ENCODE results near the gene GTF3A. TPM values are rescaled to one million over a fixed set of nuclear protein-coding genes. Genes with fewer than 3 reads are reported as not detected.

Gene GTF3A
- total RNA-seq, 4 donors from 2014 or later: 179 to 304 (median 242) TPM

- peak in 1 of 2 donors; percentile 45 for DNase-seq
- H3K36me3 ChIP-seq: no peaks in the 10 kb centered on the region
- peak; percentile 25 to 49 (median 45) for TF ChIP-seq CTCF (IDR thresholded peaks at IDR 0.05 in 4 of 5, conservative IDR thresholded peaks at IDR 0.05 in 1 of 5)
- no peak for TF ChIP-seq POLR2A (IDR thresholded peaks at IDR 0.05)
- in situ Hi-C loops (cut with MboI; ENCODE audit: low sequenced_read_pairs in 4 of 4): loop anchor here in 2 of 4 donors (5.0 to 10.0 kb wide), 3 partner anchors 145 to 447 kb away; no protein-coding TSS in a partner anchor
- H3K4me1 ChIP-seq: peaks cover 0 to 2% of the 10 kb centered on the region in 2 donors
- H3K27me3 ChIP-seq: peaks cover 0 to 2% (median 0%) of the 10 kb centered on the region in 3 donors
- no peak overlapping the region for H3K4me3 ChIP-seq
- intact Hi-C loops (cut with DNase I; ENCODE audit: low total_unique reads): loop anchor here (1.0 to 5.0 kb wide), 2 partner anchors 46 to 602 kb away; no protein-coding TSS in a partner anchor
- H3K27ac ChIP-seq: no peak overlapping the region
- no peaks in the 10 kb centered on the region for H3K9me3 ChIP-seq
- ATAC-seq: peak in 1 of 2 donors; percentile 60
These were observed 44.5 kb upstream of the GTF3A start for GRCh38 chr13:27379694-27380641.

GRCh38 chr13:27381601-27382000 is 42.8 kb upstream of the GTF3A start:
- H3K4me1 ChIP-seq: peaks cover 0 to 2% of the 10 kb centered on the region in 2 donors
- intact Hi-C loops (cut with DNase I; ENCODE audit: low total_unique reads) (no loop called here), in situ Hi-C loops (cut with MboI; ENCODE audit: low sequenced_read_pairs in 4 of 4) (no loop called here)
- peaks cover 0 to 2% (median 0%) of the 10 kb centered on the region in 3 donors for H3K27me3 ChIP-seq
- DNase-seq (no peak), ATAC-seq (no peak)
- no peaks in the 10 kb centered on the region for H3K36me3 ChIP-seq
- H3K4me3 ChIP-seq: no peak overlapping the region
- TF ChIP-seq CTCF (IDR thresholded peaks at IDR 0.05 in 4 of 5, conservative IDR thresholded peaks at IDR 0.05 in 1 of 5) (no peak), POLR2A (IDR thresholded peaks at IDR 0.05) (no peak)
- H3K9me3 ChIP-seq: no peaks in the 10 kb centered on the region
- H3K27ac ChIP-seq: no peak overlapping the region

- intact Hi-C loops (cut with DNase I; ENCODE audit: low total_unique reads): no loop called here
- H3K36me3 ChIP-seq: no peaks in the 10 kb centered on the region
- peaks cover 0 to 2% (median 0%) of the 10 kb centered on the region in 3 donors for H3K27me3 ChIP-seq
These were observed 41.1 kb upstream of the GTF3A start for GRCh38 chr13:27383104-27383921.

More at GRCh38 chr13:27383104-27383921, 41.1 kb upstream of the GTF3A start:
- TF ChIP-seq CTCF (IDR thresholded peaks at IDR 0.05 in 4 of 5, conservative IDR thresholded peaks at IDR 0.05 in 1 of 5) (no peak), POLR2A (IDR thresholded peaks at IDR 0.05) (no peak)
- Histone ChIP-seq H3K4me1 (peaks cover 0 to 2% of the 10 kb centered on the region in 2 donors), H3K9me3 (no peaks in the 10 kb centered on the region), H3K27ac (no peak overlapping the region), H3K4me3 (no peak overlapping the region)
- no peak for ATAC-seq
- in situ Hi-C loops (cut with MboI; ENCODE audit: low sequenced_read_pairs in 4 of 4): no loop called here
- no peak for DNase-seq
